OCI-LY1 (cell line): Measurements from ENCODE around the gene SEMA3B.

Experiments used
- H2AFZ ChIP-seq: fragments of 200-600 bp; sonication (generic), shearing (Covaris generic); 2 replicates; pipeline ENCODE4 v1.6.0; 2014; ENCODE audit warnings: antibody characterized with exemption, mild to moderate bottlenecking, low read length
- H3F3A ChIP-seq: fragments of 200-600 bp; sonication (generic), shearing (Covaris generic); 2 replicates; pipeline ENCODE4 v1.6.0; 2014; ENCODE audit warnings: mild to moderate bottlenecking, antibody characterized with exemption, low read length, moderate library complexity; ENCODE audit not compliant: insufficient read depth
- H3K27ac ChIP-seq: fragments of 200-600 bp; sonication (generic); 2 replicates; pipeline ENCODE4 v1.5.1; 2014; ENCODE audit warnings: low read length, mixed run types, mild to moderate bottlenecking, low read depth; ENCODE audit not compliant: poor library complexity, severe bottlenecking
- H3K27me3 ChIP-seq: fragments of 200-600 bp; sonication (generic); 2 replicates; pipeline ENCODE4 v1.6.0; 2014; ENCODE audit warnings: antibody characterized with exemption, mild to moderate bottlenecking, low read length, moderate library complexity; ENCODE audit not compliant: insufficient read depth
- H3K36me3 ChIP-seq: fragments of 200-600 bp; sonication (generic); 2 replicates; pipeline ENCODE4 v1.6.1; 2014; ENCODE audit warnings: mild to moderate bottlenecking, antibody characterized with exemption, low read length, moderate library complexity, mixed read lengths; ENCODE audit not compliant: insufficient read depth
- H3K4me1 ChIP-seq: fragments of 200-600 bp; sonication (generic); 2 replicates; pipeline ENCODE4 v1.5.1; 2014; ENCODE audit warnings: mild to moderate bottlenecking, low read length, moderate library complexity; ENCODE audit not compliant: insufficient read depth, severe bottlenecking
- H3K4me2 ChIP-seq: fragments of 200-600 bp; sonication (generic), shearing (Covaris generic); 2 replicates; pipeline ENCODE4 v1.6.1; 2014; ENCODE audit warnings: low read length
- H3K4me3 ChIP-seq: fragments of 200-600 bp; sonication (generic); 2 replicates; pipeline ENCODE4 v1.5.1; 2014; ENCODE audit warnings: low read length, low read depth, mild to moderate bottlenecking, mixed read lengths; ENCODE audit not compliant: poor library complexity, severe bottlenecking
- H3K79me2 ChIP-seq: fragments of 200-600 bp; shearing (Covaris generic); 2 replicates; pipeline ENCODE4 v1.6.1; 2016; ENCODE audit warnings: mixed run types, low read length, mixed read lengths; ENCODE audit not compliant: insufficient read depth
- H3K9ac ChIP-seq: fragments of 200-600 bp; sonication (generic), shearing (Covaris generic); 2 replicates; pipeline ENCODE4 v1.6.1; 2014; ENCODE audit warnings: mild to moderate bottlenecking, low read length, mixed read lengths
- H3K9me2 ChIP-seq: fragments of 200-600 bp; sonication (generic), shearing (Covaris generic); 2 replicates; pipeline ENCODE4 v1.6.1; 2014; ENCODE audit warnings: low read depth, mild to moderate bottlenecking, low read length, mixed read lengths
- H3K9me3 ChIP-seq: fragments of 200-600 bp; shearing (Covaris generic); 2 replicates; pipeline ENCODE4 v1.6.1; 2014; ENCODE audit warnings: low read length, mixed read lengths
- H4K20me1 ChIP-seq: fragments of 200-600 bp; sonication (generic), shearing (Covaris generic); 2 replicates; pipeline ENCODE4 v1.6.0; 2016; ENCODE audit warnings: mild to moderate bottlenecking, low read length; ENCODE audit not compliant: insufficient read depth
- EZH2 ChIP-seq: fragments of 200-600 bp; sonication (generic), shearing (Covaris generic); IDR thresholded peaks from 2 replicates; pipeline ENCODE4 v1.8.0; 2017; ENCODE audit warnings: borderline replicate concordance, mixed run types, mild to moderate bottlenecking, antibody characterized with exemption, low read length, moderate library complexity, mixed read lengths
- TF ChIP-seq, protein P1 (sequence below): fragments of 200-600 bp; sonication (generic), shearing (Covaris generic); IDR thresholded peaks from 2 replicates; pipeline ENCODE4 v1.5.1; 2017; ENCODE audit warnings: mild to moderate bottlenecking, antibody characterized with exemption, low read length, moderate library complexity, mixed read lengths

The SEMA3B gene

DNA sequence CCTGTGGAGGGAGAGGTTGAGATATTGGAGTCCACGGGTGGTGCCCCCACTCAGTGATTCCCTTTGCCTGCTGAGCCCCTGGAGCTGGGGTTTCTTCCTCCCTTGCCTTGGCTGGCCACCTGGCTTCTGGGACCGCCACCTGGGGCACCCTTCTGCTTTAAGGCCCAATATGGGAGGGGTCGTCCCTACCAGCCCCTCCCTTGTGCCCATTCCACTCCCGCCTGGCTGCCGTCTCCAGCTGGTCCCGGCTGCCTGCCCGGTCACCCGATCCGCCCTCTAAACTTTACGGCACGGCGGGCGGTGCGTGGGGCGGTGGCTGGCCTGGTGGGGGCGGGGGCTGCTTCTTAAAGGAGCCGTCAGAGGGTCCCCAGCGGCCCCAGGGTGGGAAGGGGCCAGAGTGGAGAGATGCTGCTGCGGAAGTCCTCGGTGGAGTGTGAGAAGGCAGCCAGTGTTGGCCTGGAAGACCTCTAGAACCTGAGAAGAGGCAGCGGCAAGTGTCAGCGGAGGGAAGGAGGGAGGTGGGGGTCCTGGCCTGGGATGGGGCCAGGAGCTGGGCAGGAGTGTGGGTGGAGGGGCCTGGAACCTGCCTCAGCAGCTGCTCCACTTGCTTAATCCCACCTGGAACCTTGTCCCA lies 1.6 kb upstream of the SEMA3B start:
- Histone ChIP-seq H3K27ac (no peak overlapping the region), H3K4me3 (no peak overlapping the region), H3K4me1 (no peaks in the 10 kb centered on the region), H3K9me3 (no peaks in the 10 kb centered on the region), H3K9me2 (no peaks in the 10 kb centered on the region), H3K27me3 (0 out of 2 replicates have a peak, but pooled peaks cover 4% of the 10 kb centered on the region), H3F3A (no peaks in the 10 kb centered on the region), H3K36me3 (no peaks in the 10 kb centered on the region), H3K9ac (no peak overlapping the region), H2AFZ (no peak overlapping the region), H3K4me2 (no peak overlapping the region), H3K79me2 (no peaks in the 10 kb centered on the region), H4K20me1 (no peaks in the 10 kb centered on the region)
- no peak for TF ChIP-seq EZH2
- TF ChIP-seq, protein P1, sequence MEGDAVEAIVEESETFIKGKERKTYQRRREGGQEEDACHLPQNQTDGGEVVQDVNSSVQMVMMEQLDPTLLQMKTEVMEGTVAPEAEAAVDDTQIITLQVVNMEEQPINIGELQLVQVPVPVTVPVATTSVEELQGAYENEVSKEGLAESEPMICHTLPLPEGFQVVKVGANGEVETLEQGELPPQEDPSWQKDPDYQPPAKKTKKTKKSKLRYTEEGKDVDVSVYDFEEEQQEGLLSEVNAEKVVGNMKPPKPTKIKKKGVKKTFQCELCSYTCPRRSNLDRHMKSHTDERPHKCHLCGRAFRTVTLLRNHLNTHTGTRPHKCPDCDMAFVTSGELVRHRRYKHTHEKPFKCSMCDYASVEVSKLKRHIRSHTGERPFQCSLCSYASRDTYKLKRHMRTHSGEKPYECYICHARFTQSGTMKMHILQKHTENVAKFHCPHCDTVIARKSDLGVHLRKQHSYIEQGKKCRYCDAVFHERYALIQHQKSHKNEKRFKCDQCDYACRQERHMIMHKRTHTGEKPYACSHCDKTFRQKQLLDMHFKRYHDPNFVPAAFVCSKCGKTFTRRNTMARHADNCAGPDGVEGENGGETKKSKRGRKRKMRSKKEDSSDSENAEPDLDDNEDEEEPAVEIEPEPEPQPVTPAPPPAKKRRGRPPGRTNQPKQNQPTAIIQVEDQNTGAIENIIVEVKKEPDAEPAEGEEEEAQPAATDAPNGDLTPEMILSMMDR, result no peak

GRCh38 chr3:50268276-50268675 lies 671 bp upstream of the SEMA3B start:
- H3K9me3 ChIP-seq, result no peaks in the 10 kb centered on the region
- no peak overlapping the region for H3K9ac ChIP-seq
- H3K4me1 ChIP-seq, result peaks cover 3% of the 10 kb centered on the region
- H3K36me3 ChIP-seq, result no peaks in the 10 kb centered on the region
- H3K9me2 ChIP-seq, result no peaks in the 10 kb centered on the region
- no peaks in the 10 kb centered on the region for H4K20me1 ChIP-seq
- TF ChIP-seq, protein P1, result no peak
- TF ChIP-seq EZH2, result no peak
- no peak overlapping the region for H3K27ac ChIP-seq
- no peak overlapping the region for H3K4me2 ChIP-seq
- H3K27me3 ChIP-seq, result 0 out of 2 replicates have a peak, but pooled peaks cover 4% of the 10 kb centered on the region
- H2AFZ ChIP-seq, result no peak overlapping the region
- H3F3A ChIP-seq, result no peaks in the 10 kb centered on the region
- no peaks in the 10 kb centered on the region for H3K79me2 ChIP-seq
- H3K4me3 ChIP-seq, result no peak overlapping the region

DNA sequence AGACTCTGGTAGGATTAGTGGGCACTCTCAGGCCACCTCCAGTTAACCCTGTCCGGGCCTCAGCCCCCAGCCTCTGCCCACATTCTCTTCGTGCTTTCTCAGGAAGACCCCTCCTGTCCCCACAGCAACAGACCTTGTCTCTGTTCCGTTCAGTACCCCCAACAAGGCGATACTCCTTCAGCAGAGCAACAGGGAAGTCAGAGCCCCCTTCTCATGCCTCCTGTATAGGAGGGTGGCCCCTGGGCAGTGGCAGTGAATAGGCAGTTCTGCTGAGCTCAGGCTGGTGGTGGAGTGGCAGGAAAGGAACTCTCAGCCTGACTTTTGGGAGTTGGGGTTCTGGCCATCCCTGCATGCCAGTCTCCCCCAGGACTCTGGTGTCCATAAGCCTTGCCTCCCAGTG lies 513 bp downstream of the SEMA3B start:
- H3K4me3 ChIP-seq, result no peak overlapping the region
- H2AFZ ChIP-seq, result no peak overlapping the region
- no peak overlapping the region for H3K4me2 ChIP-seq
- TF ChIP-seq EZH2, result no peak
- TF ChIP-seq, protein P1, result no peak
- H3K9me3 ChIP-seq, result no peaks in the 10 kb centered on the region
- H4K20me1 ChIP-seq, result no peaks in the 10 kb centered on the region
- no peaks in the 10 kb centered on the region for H3F3A ChIP-seq
- H3K36me3 ChIP-seq, result no peaks in the 10 kb centered on the region
- no peaks in the 10 kb centered on the region for H3K9me2 ChIP-seq
- no peak overlapping the region for H3K9ac ChIP-seq
- H3K27me3 ChIP-seq, result 0 out of 2 replicates have a peak, but pooled peaks cover 4% of the 10 kb centered on the region
- H3K79me2 ChIP-seq, result no peaks in the 10 kb centered on the region
- peaks cover 6% of the 10 kb centered on the region for H3K4me1 ChIP-seq
- no peak overlapping the region for H3K27ac ChIP-seq
